ENCODE results near the gene TNNT2. TPM values are rescaled to one million over a fixed set of nuclear protein-coding genes. Genes with fewer than 3 reads are reported as not detected.

Gene TNNT2
- total RNA-seq, 6 experiments from 2014 or later: 0.18 to 1.1 (median 0.24) TPM; not detected in 3

- H3K9me3 ChIP-seq: no peaks in the 10 kb centered on the region
Observed at GRCh38 chr1:201422436-201423030, 45.1 kb upstream of the TNNT2 start.

GRCh38 chr1:201422026-201422425 lies 44.5 kb upstream of the TNNT2 start:
- H3K4me1 ChIP-seq: no peaks in the 10 kb centered on the region
- H3K4me3 ChIP-seq: no peak overlapping the region
- no peaks in the 10 kb centered on the region for H3K27me3 ChIP-seq
- intact Hi-C loops (cut with DNase I): no loop called here
- no peak for DNase-seq
- TF ChIP-seq POLR2A (IDR thresholded peaks at IDR 0.05) (no peak), CTCF (IDR thresholded peaks at IDR 0.05) (no peak)
- no peaks in the 10 kb centered on the region for H3K36me3 ChIP-seq
- H3K9me3 ChIP-seq: no peaks in the 10 kb centered on the region
- WGBS (ENCODE audit: insufficient coverage, low coverage, low lambda C conversion rate, missing lambda C conversion rate): 67% methylated on average over 2 of the region's 3 CpGs
- no peak overlapping the region for H3K27ac ChIP-seq
- no peak for ATAC-seq

More at GRCh38 chr1:201422436-201423030, 45.1 kb upstream of the TNNT2 start:
- DNase-seq: no peak
- Histone ChIP-seq H3K27ac (no peak overlapping the region), H3K4me3 (no peak overlapping the region), H3K27me3 (no peaks in the 10 kb centered on the region), H3K36me3 (no peaks in the 10 kb centered on the region), H3K4me1 (no peaks in the 10 kb centered on the region)
- ATAC-seq: no peak
- intact Hi-C loops (cut with DNase I): no loop called here
- WGBS (ENCODE audit: insufficient coverage, low coverage, low lambda C conversion rate, missing lambda C conversion rate): 52% methylated on average over 4 of the region's 6 CpGs
- TF ChIP-seq CTCF (IDR thresholded peaks at IDR 0.05): no peak
- no peak for TF ChIP-seq POLR2A (IDR thresholded peaks at IDR 0.05)

GRCh38 chr1:201421041-201421440 lies 43.6 kb upstream of the TNNT2 start:
- H3K36me3 ChIP-seq: no peaks in the 10 kb centered on the region
- ATAC-seq: no peak
- H3K9me3 ChIP-seq: no peaks in the 10 kb centered on the region
- H3K4me3 ChIP-seq: no peak overlapping the region
- no peak overlapping the region for H3K27ac ChIP-seq
- peak in 1 of 3 donors; percentile 18 for DNase-seq
- no peaks in the 10 kb centered on the region for H3K27me3 ChIP-seq
- TF ChIP-seq POLR2A (IDR thresholded peaks at IDR 0.05) (no peak), CTCF (IDR thresholded peaks at IDR 0.05) (no peak)
- intact Hi-C loops (cut with DNase I): no loop called here
- 100% methylated on average over 3 of the region's 8 CpGs for WGBS (ENCODE audit: insufficient coverage, low coverage, low lambda C conversion rate, missing lambda C conversion rate)
- no peaks in the 10 kb centered on the region for H3K4me1 ChIP-seq

GRCh38 chr1:201420608-201421002 lies 43.1 kb upstream of the TNNT2 start:
- 52% methylated on average over 5 of the region's 7 CpGs for WGBS (ENCODE audit: insufficient coverage, low coverage, low lambda C conversion rate, missing lambda C conversion rate)
- intact Hi-C loops (cut with DNase I): no loop called here
- no peak for ATAC-seq
- no peak for TF ChIP-seq CTCF (IDR thresholded peaks at IDR 0.05)
- no peak for TF ChIP-seq POLR2A (IDR thresholded peaks at IDR 0.05)
- peak in 1 of 3 donors; percentile 29 for DNase-seq
- no peak overlapping the region for H3K4me3 ChIP-seq
- no peaks in the 10 kb centered on the region for H3K36me3 ChIP-seq
- no peak overlapping the region for H3K27ac ChIP-seq
- no peaks in the 10 kb centered on the region for H3K4me1 ChIP-seq
- H3K27me3 ChIP-seq: no peaks in the 10 kb centered on the region
- no peaks in the 10 kb centered on the region for H3K9me3 ChIP-seq
